ENCODE measurements around the gene GABBR1.

The GABBR1 gene

GRCh38 chr6:29516108-29516507 lies 116.9 kb downstream of the GABBR1 start:
- H3K4me3 ChIP-seq (ENCODE audit: low read depth, low read length): no peak overlapping the region
- peak; percentile 36 for DNase-seq (ENCODE audit: low read depth)

GRCh38 chr6:29510746-29511300 lies 122.2 kb downstream of the GABBR1 start:
- DNase-seq (ENCODE audit: low read depth): no peak

GRCh38 chr6:29510202-29510601 lies 122.8 kb downstream of the GABBR1 start:
- DNase-seq (ENCODE audit: low read depth): no peak
- no peak overlapping the region for H3K4me3 ChIP-seq (ENCODE audit: low read depth, low read length)

More at GRCh38 chr6:29510746-29511300, 122.2 kb downstream of the GABBR1 start:
- H3K4me3 ChIP-seq (ENCODE audit: low read depth, low read length): no peak overlapping the region
